ENCODE measurements around the gene RIPOR3. TPM values are rescaled to one million over a fixed set of nuclear protein-coding genes. Genes with fewer than 3 reads are reported as not detected.
"Not testable (repeated sequence)": the region's sequence is repeated elsewhere in the genome, so short reads cannot be mapped to it uniquely, and the experiment has no call there.

The RIPOR3 gene
- polyA plus RNA-seq, 4 donors, result 3.8 to 8.9 (median 5.7) TPM

DNA sequence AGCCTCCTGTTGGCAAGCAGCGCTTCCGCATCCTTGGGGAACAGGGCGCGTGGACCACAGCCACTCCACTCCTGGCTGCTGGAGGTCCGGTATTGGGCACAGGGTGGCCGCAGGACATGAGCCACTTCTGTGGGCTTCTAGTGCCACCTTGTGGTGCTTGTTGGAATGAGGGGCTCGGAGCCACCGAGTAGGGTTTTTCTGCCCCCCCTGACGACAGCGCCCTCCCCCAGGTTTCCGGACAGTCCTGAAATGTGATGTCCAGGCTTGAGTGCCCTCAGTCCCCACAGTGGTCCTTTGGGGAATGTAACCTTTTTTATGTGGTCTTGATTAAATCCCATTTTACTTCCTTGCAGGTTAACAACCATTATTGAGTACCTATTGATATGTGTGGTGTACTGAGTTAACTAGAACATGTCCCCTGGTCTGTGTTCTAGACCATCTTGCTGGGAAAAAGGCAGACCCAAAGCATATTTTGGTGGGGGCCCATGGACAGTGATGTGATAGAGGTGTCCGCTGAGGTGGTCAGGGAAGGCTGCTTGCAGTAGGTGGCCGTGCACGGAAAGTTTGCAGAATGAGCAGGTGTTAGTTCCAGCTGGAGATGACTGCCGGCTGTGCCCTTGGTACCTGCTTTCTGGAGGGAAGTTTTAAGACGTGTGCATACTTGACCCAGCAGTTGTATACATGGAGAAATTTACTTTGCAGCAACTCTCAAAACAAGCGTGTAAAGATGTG lies 111.2 kb downstream of the RIPOR3 start:
- no peak for DNase-seq (ENCODE audit: low read depth in 4 of 4, low spot score in 3 of 4)

GRCh38 chr20:50579511-50579910 lies 111.8 kb downstream of the RIPOR3 start:
- DNase-seq (ENCODE audit: low read depth in 4 of 4, low spot score in 3 of 4), result no peak

DNA sequence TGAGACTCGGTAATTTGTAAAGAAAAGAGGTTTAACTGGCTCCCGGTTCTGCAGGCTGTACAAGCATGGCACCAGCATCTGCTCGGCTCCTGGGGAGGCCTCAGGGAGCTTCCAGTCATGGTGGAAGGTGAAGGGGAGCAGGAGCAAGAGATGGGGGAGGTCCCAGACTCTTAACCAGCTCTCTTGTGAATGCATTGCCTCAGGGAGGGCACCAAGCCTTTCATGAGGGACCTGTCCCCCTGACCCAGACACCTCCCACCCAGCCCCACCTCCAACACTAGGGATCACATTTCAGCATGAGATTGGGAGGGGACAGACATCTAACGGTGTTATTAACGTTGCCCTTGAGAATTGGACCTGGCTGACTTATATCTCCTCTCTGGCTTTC lies 112.6 kb downstream of the RIPOR3 start:
- DNase-seq (ENCODE audit: low read depth in 4 of 4, low spot score in 3 of 4), result no peak

- no peak for DNase-seq (ENCODE audit: low read depth in 4 of 4, low spot score in 3 of 4)
These were observed 113.1 kb downstream of the RIPOR3 start for GRCh38 chr20:50578061-50578777.

DNA sequence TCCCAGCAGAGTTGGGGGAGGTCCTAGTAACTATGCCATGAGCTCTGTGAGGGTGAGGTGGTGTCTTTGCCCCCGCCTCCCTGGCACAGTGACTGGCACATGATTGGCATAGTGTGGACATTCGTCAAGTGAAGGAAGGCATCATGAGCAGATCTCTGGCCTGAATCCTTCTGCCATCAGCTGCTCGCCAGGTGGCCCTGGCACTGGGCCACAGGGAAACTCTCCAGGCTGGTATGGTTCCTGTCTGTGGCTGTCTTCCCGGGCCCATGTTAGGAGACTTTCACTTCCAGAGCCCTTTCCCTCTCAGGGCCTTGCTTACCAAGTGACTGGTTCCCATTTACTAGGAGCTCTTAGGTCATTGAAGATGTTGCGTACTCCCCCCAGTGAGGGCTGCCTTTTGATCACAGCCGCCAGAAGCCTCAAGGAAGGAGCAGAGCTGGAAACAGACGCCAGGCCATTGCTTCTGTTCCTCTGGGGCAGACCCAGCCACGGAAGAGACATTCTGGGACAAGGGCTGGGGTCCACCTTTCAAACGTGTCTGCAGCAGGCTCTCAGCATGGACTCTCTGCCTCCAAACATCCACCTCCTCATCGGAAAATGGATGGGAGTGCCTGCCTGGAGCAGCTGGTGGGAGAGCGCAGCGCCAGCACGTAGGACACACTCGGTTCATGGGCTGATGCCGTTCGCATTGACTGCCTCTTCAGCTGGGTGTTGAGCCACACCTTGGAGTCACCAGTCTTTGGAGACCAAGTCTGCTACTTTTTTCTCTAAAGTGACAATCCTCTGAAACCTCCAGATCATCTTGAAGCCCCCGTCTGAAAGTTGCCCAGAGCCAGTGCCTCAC lies 113.9 kb downstream of the RIPOR3 start:
- DNase-seq (ENCODE audit: low read depth in 4 of 4, low spot score in 3 of 4), result no peak

DNA sequence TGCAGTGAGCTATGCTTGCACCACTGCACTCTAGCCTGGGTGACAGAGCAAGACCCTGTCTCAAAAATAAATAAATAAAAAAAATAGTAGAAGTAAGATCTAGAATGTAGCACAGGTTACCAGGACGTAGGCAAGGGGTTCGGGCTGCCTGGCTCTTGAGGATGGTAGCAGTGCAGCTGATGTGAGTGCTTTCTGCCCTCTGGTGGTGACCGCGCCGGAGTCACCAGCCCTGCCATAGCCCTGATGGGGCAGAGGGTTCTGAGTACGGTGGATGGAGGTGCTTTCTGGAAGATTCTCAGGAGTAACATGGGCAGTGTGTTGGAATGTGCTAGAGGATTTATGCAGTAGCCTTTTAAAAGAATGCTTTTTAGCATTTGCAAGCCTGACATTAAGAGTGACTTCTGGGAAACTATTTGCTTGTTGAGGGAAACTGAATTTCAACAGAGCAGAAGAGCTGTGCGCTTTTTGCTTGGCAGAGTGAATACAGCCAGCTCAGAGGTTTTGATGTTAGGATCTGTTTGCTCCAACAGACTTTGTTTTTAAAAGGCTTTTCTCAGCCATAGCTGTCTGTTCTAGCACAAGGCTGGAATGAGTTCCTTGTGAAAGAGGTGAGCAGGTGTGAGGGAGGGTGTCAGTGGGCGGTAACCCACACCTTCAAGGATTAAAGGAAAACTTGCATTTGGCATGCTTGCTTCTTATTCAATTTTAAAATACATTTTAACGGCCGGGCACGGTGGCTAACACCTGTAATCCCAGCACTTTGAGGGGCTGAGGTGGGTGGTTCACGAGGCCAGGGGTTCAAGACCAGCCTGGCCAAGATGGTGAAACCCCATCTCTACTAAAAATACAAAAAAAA lies 115.2 kb downstream of the RIPOR3 start:
- DNase-seq (ENCODE audit: low read depth in 4 of 4, low spot score in 3 of 4), result no peak

- no peak for DNase-seq (ENCODE audit: low read depth in 4 of 4, low spot score in 3 of 4)
These were observed 116.8 kb downstream of the RIPOR3 start for GRCh38 chr20:50574586-50574985.

DNA sequence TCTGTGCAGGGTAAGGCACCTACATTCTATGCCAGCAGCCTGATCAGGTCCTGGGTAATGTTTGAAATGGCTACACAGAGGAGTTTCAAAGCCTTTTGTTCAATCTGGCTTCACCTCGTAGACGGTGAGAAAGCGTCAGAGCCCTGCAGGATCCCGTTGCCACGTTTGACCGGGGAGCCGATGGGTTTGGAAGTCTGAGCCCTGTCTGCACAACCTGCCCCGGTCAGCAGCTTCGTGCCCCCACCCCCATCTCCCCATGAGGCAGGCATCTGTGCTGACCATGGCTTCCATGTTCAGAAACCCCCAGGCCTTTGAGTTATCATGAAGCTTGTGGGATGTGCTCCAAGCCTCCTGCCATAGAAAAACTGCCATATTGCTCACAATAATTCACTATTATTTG lies 117.2 kb downstream of the RIPOR3 start:
- no peak for DNase-seq (ENCODE audit: low read depth in 4 of 4, low spot score in 3 of 4)

DNA sequence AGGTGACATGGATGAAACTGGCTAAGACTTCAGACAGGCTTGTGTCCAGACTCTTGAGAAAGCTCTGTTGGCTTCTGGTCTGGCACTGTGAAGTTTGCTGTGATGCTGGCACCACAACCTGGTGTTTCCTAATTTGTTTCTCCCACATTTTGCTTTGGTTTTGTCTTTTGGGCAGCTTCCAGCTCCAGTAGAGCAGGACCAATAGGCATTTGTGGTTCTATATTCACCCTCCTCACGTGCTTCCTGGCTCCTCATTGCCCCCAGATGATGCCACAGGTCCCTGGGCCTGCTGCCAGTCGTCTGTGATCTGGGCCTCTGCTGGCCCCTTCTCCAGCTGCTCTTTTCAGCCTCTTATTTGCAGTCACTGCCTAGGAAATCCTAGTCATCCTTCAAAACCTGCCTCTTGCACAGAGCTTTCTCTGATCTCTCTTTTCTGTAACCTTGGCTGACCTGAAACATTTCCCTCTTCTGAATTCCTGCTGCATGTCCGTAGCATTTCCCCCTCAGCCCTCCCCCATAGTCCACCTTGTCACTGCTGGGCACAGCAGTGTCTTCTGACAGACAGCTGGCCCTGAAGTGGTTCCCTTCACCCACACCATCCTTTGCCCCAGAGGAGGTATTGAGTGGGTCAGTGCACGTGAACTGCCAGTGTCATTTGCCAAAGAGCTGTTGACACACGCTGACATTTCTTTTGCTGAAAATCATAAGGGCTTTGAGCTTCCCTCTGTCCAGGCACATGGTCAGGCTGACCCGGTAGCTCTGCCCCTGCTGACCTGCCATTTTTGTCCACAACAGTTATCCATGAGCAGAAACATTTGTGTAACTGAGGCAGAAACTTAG lies 118.2 kb downstream of the RIPOR3 start:
- no peak for DNase-seq (ENCODE audit: low read depth in 4 of 4, low spot score in 3 of 4)

DNA sequence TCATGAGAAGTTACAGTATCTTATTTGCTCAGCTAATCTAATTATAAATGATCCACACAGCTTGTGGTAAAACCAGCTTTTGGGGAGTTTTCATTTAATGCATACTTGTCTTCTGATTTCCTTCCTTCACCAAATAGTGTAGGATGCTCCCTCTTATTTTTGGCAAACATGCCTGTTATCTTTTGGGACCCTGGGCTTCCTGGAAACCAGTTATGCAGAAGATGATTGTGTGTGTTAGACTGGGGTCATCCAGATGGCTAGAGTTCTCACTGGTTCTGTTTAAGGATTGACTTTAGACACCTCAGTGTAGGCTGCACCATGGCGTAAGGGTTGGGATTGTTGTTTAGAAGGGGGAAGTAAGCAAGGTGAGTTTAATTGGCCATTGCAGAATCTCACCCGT lies 119.9 kb downstream of the RIPOR3 start:
- no peak for DNase-seq (ENCODE audit: low read depth in 4 of 4, low spot score in 3 of 4)

GRCh38 chr20:50569864-50570836 lies 121.2 kb downstream of the RIPOR3 start:
- DNase-seq (ENCODE audit: low read depth in 4 of 4, low spot score in 3 of 4), result no peak

DNA sequence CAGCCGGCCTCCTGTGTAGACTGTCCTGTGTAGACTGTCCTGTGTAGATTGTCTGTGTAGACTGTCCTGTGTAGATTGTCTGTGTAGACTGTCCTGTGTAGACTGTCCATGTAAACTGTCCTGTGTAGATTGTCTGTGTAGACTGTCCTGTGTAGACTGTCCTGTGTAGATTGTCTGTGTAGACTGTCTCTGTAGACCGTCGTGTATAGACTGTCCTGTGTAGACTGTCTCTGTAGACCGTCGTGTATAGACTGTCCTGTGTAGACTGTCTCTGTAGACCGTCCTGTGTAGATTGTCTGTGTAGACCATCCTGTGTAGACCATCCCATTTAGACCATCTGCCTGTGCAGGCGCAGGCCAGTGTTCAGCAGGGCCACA lies 121.9 kb downstream of the RIPOR3 start:
- not testable (repeated sequence) for DNase-seq (ENCODE audit: low read depth in 4 of 4, low spot score in 3 of 4)

GRCh38 chr20:50568549-50568942 lies 122.8 kb downstream of the RIPOR3 start:
- DNase-seq (ENCODE audit: low read depth in 4 of 4, low spot score in 3 of 4), result no peak

GRCh38 chr20:50567860-50568548 lies 123.3 kb downstream of the RIPOR3 start:
- no peak for DNase-seq (ENCODE audit: low read depth in 4 of 4, low spot score in 3 of 4)

DNA sequence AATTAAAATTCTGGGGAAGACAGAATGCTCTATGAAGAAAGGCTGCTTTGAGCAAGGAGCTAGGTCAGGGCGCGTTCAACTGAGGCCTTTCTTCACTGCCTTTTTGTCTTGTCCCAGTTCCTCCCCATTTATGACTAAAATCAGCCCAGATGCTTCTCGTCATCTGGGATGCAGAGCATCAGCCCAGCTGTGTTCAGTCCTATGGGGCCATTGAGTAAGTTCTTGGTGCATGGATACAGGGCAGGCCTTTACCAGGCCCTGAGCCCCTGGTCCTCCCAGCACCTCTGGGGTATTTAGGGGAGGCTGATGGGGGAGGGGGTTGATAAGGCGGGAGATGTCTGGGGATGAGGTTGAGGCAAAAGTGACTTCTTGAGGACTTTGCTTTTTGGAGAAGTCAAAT lies 125.5 kb downstream of the RIPOR3 start:
- no peak for DNase-seq (ENCODE audit: low read depth in 4 of 4, low spot score in 3 of 4)

GRCh38 chr20:50565383-50565782 lies 126.0 kb downstream of the RIPOR3 start:
- no peak for DNase-seq (ENCODE audit: low read depth in 4 of 4, low spot score in 3 of 4)

GRCh38 chr20:50563133-50563944 lies 128.0 kb downstream of the RIPOR3 start:
- no peak for DNase-seq (ENCODE audit: low read depth in 4 of 4, low spot score in 3 of 4)

Measured in left renal pelvis (tissue), 4 donors.